Measurements from ENCODE around the gene SRL. TPM values are rescaled to one million over a fixed set of nuclear protein-coding genes. Genes with fewer than 3 reads are reported as not detected.

Gene SRL
- total and polyA plus RNA-seq, 2 of the 4 experiments (the other 2 are of a cell fraction), result under 0.01 to 0.14 TPM

GRCh38 chr16:4253394-4254150 is 11.7 kb upstream of the SRL start:
- H3K9me3 ChIP-seq (ENCODE audit: control insufficient read depth, insufficient read depth, low read length), result no peaks in the 10 kb centered on the region
- peaks cover 3% of the 10 kb centered on the region; the same call in 1 of the 2 replicates for H3K36me3 ChIP-seq (ENCODE audit: control insufficient read depth, insufficient read depth, low read length)
- ATAC-seq (ENCODE audit: low read depth) (peak; percentile 98), DNase-seq (peak; percentile 99)
- H2BK15ac ChIP-seq (ENCODE audit: low read depth, low read length), result no peak overlapping the region; the same call in 2 of the 3 replicates
- in situ Hi-C loops (cut with MboI; ENCODE audit: low sequenced_read_pairs), result loop anchor here (10.0 kb wide), 2 partner anchors 139 to 269 kb away; partner anchors contain the start of gene ADCY9
- H2BK120ac ChIP-seq (ENCODE audit: low read depth, low read length), result peak overlapping the region; percentile 44; the same call in 1 of the 2 replicates
- peak overlapping the region; percentile 57 for H2BK5ac ChIP-seq (ENCODE audit: low read depth, low read length, poor library complexity, severe bottlenecking)
- peak overlapping the region; percentile 67 for H3K14ac ChIP-seq (replicated peaks; ENCODE audit: low read depth, low read length)
- peak overlapping the region; percentile 59 for H2AK9ac ChIP-seq (replicated peaks; ENCODE audit: low read depth, low read length, poor library complexity)
- intact Hi-C loops (cut with micrococcal nuclease), result loop anchor here (1.0 to 10.0 kb wide), 8 partner anchors 53 to 559 kb away; no protein-coding TSS in a partner anchor
- H4K20me1 ChIP-seq (ENCODE audit: insufficient read depth, low read length), result no peaks in the 10 kb centered on the region; the same call in 1 of the 2 replicates
- H3K56ac ChIP-seq (ENCODE audit: extremely low read depth, insufficient read depth, low read length), result peak overlapping the region; percentile 77
- H4K5ac ChIP-seq (ENCODE audit: low read depth, low read length), result peak overlapping the region; percentile 1; the same call in 1 of the 2 replicates
- CTCF ChIA-PET, result interaction anchor here (0.6 to 2.3 kb wide), 35 partner anchors 9 to 504 kb away, joined by 3 to 37 read pairs (median 3); partner anchors contain the start of genes ADCY9, SRL and TFAP4
- no peaks in the 10 kb centered on the region for H3K4me1 ChIP-seq (ENCODE audit: control insufficient read depth, insufficient read depth, low read length)
- H3K4ac ChIP-seq (ENCODE audit: low read depth, low read length), result peak overlapping the region; percentile 56; the same call in 1 of the 2 replicates
- H2BK20ac ChIP-seq (ENCODE audit: low read depth, low read length), result no peak overlapping the region
- peak overlapping the region; percentile 21 to 85 for H4K8ac ChIP-seq (ENCODE audit: low read depth in 2 of 2, low read length in 2 of 2)
- peak overlapping the region; percentile 21; the same call in 1 of the 2 replicates for H3K23ac ChIP-seq (ENCODE audit: low read depth, low read length)
- no peaks in the 10 kb centered on the region for H3K9me1 ChIP-seq (ENCODE audit: insufficient read depth, low read length)
- POLR2A ChIA-PET (ENCODE audit: unreplicated experiment), result interaction anchor here (0.5 to 0.6 kb wide), 2 partner anchors 43 to 82 kb away, joined by 3 to 4 read pairs; no protein-coding TSS in a partner anchor
- no TSS peak for BruUV-seq (replicated peaks)
- no peak overlapping the region for H3K18ac ChIP-seq (ENCODE audit: low read depth, low read length)
- H2AFZ ChIP-seq (replicated peaks; ENCODE audit: low read length, poor library complexity), result peak overlapping the region; percentile 90
- H3K27ac ChIP-seq (ENCODE audit: insufficient read depth, low read length), result peak overlapping the region; percentile 50
- peak overlapping the region; percentile 56 for H3K4me3 ChIP-seq (ENCODE audit: insufficient read depth, low read depth, low read length)
- TF ChIP-seq SMC3 (IDR thresholded peaks at IDR 0.05; ENCODE audit: low read depth, low read length), result 0 out of 2 replicates have a peak, but pooled peaks have one; percentile 6
- peak; percentile 99 for TF ChIP-seq RAD21 (IDR thresholded peaks at IDR 0.05; ENCODE audit: low read length)
- TF ChIP-seq MAZ (IDR thresholded peaks at IDR 0.05; ENCODE audit: borderline replicate concordance, low read depth, low read length), result peak; percentile 88
- TF ChIP-seq MXI1 (IDR thresholded peaks at IDR 0.05; ENCODE audit: borderline replicate concordance, low read depth, low read length), result peak; percentile 79
- TF ChIP-seq FOS (IDR thresholded peaks at IDR 0.05; ENCODE audit: low read depth, low read length), result no peak
- no peak for TF ChIP-seq MAFK (IDR thresholded peaks at IDR 0.05; ENCODE audit: low read depth, low read length)
- no peak for TF ChIP-seq USF2 (IDR thresholded peaks at IDR 0.05; ENCODE audit: low read depth, low read length)
- TF ChIP-seq RCOR1 (IDR thresholded peaks at IDR 0.05; ENCODE audit: insufficient replicate concordance, low read length), result peak; percentile 8
- peak; percentile 65 for TF ChIP-seq BHLHE40 (IDR thresholded peaks at IDR 0.05; ENCODE audit: low read depth, low read length)
- TF ChIP-seq POLR2A (IDR thresholded peaks at IDR 0.05; ENCODE audit: low read depth, low read length), result peak; percentile 90
- 0 out of 2 replicates have a peak, but pooled peaks have one; percentile 89 for TF ChIP-seq CHD1 (IDR thresholded peaks at IDR 0.05; ENCODE audit: low read depth, low read length)
- H3K4me2 ChIP-seq (ENCODE audit: low read depth, low read length), result peak overlapping the region; percentile 66
- no peaks in the 10 kb centered on the region for H3K27me3 ChIP-seq (ENCODE audit: control insufficient read depth, insufficient read depth, low read length)
- whole genome bisulfite sequencing, 2 experiments (ENCODE audit: extremely low coverage in 2 of 2, insufficient read length in 1 of 2), result 1% methylated on average over 46 of the region's 80 CpGs; no CpG with 5 or more reads in 1 of the 2 experiments
- 0 out of 2 replicates have a peak overlapping the region, but pooled peaks have one; percentile 42 for H4K91ac ChIP-seq (ENCODE audit: insufficient read depth, low read depth, low read length)
- H3K9ac ChIP-seq (ENCODE audit: low read depth, low read length), result peak overlapping the region; percentile 59
- no peak overlapping the region for H2AK5ac ChIP-seq (ENCODE audit: low read depth, low read length)
- dilution Hi-C loops (cut with HindIII; ENCODE audit: low sequenced_read_pairs, unreplicated experiment), result no loop called here
- peaks cover 0 to 6% of the 10 kb centered on the region in 2 experiments; a peak in 1 of 4 replicates for H3K79me1 ChIP-seq (ENCODE audit: low read depth in 1 of 2, low read length in 2 of 2)
